ENCODE measurements around the gene TRUB2.
"Not testable (repeated sequence)": the region's sequence is repeated elsewhere in the genome, so short reads cannot be mapped to it uniquely, and the experiment has no call there.

The TRUB2 gene

GRCh38 chr9:128340691-128341434 is 18.6 kb upstream of the TRUB2 start:
- DNase-seq (ENCODE audit: low spot score): peak; percentile 24

DNA sequence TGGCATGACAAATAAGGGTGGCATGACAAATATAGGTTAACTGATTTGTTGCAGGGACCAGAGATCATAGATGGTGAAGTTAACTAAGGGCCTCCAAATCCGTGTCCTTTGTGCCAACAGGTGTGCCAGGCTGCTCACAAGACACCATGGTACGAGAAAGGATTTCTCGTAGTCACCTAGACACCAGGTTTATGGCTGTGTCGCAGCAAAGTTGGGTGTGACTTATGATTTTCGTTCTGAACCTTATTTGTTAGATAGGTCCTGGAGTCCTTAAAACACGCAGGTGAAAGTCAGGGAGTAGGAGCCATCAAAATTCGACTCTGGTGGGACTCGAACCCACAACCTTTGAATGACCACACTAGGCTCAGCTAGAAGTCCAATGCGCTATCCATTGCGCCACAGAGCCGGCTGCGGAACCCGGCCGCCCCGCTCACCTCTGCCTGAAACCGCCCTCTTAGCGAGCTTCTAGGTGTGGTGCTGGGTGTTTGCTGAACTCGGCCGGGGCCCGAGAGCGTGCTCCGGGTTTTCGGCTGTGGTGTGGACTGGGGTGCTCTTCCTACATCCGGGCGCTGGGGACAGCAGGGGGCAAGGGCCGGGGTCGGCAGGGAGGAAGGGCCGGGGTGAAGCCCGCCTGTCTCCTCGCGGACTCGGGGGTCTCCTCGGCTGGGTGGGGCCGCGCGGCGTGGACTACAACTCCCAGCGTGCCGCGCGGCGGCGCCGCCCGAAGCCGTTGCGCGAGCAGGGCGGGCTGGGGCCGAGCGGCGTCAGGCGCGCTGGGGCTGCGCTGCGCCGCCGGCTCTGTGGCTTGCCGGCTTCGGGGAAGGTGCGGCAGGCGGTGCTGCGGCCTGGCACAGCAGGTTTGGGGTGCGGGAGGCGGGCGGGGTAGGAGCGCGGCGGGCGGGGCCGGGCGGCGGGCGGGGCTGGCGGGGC is 17.8 kb upstream of the TRUB2 start, which contains the start of gene SLC27A4:
TSS of gene SLC27A4 (plus strand) at position 767 of the 930 bp plus-strand sequence. CDS start 2,606 bp downstream, outside the sequence.
- DNase-seq (ENCODE audit: low spot score): peak; percentile 89

DNA sequence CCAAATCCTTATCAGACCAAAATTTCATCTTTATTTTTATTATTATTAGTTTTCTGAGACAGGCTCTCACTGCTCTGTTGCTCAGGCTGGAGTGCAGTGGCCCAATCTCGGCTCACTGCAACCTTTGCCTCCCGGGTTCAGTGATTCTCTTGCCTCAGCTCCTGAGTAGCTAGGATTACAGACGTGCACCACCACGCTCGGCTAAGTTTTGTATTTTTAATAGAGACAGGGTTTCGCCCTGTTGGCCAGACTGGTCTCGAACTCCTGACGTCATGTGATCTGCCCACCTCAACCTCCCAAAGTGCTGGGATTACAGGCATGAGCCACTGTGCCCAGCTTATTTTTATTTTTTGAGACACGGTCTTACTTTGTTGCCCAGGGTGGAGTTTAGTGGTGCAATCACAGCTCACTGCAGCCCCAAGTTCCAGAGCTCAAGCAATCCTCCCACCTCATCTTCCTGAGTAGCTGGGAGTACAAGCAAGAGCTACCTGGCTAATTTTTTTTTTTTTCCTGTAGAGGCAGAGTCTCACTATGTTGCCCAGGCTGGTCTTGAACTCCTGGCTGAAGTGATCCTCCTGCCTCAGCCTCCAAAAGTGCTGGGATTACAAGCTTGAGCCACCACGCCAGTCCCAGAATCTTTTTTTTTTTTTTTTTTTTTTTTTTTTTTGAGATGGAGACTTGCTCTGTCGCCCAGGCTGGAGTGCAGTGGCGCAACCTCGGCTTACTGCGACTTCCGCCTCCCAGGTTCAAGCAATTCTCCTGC is 16.8 kb upstream of the TRUB2 start:
- not testable (repeated sequence) for DNase-seq (ENCODE audit: low spot score)

GRCh38 chr9:128337936-128338335 is 15.7 kb upstream of the TRUB2 start:
- no peak for DNase-seq (ENCODE audit: low spot score)

DNA sequence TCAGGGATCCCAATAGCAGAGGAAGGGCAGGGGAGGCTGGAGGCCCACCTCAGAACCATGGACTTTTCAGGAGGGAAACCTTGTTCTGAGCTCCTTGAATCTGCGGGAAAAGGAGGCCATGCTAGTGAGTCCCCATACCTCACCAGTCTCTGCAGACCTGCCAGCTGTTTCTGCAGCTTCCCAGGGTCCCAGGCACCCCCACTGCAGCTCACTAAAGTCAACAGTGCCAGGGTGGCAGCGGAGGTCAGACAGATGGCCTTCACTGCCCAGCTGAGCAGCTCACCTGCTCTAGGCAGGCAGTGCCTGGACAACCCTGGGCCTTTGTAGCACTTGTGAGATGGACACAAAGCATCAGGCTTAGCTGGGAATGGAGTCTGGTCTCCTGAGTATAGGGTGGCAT is 13.7 kb upstream of the TRUB2 start:
- no peak for DNase-seq (ENCODE audit: low spot score)

DNA sequence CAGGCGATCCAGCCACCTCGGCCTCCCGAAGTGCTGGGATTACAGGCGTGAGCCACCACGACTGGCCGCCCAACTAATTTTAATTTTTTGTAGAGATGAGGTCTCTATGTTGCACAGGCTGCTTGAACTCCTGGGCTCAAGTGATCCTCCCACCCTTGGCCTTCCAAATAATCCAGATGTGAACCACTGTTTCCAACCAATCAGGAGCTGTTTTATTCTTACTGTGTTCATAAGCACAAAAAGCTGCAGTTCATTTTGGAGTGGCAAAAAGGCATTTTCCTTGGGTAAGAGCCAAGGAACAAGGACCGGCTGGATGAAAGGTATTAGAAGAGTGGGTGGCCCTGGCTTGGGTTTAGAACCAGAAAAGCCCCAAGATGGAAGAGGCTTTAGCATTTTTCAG is 12.9 kb upstream of the TRUB2 start:
- DNase-seq (ENCODE audit: low spot score): no peak

DNA sequence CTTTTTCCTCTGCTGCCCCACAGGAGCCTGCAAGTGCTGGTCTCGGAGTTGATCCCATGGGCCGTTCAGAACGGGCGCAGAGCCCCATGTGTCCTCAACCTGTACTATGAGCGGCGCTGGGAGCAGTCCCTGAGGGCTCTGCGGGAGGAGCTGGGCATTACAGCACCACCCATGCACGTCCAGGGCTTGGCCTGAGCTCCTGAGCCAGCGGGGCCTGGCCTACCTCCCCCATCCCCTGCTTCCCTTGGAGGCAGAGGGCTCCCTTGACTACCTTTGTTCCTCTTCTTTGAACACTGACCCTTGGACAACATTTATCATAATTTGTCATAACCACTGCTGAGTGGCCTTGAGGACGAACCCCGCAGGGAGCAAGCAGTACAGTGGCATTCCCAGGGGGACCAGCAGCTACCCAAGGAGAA is 11.2 kb upstream of the TRUB2 start:
- no peak for DNase-seq (ENCODE audit: low spot score)

GRCh38 chr9:128325629-128326028 is 3.4 kb upstream of the TRUB2 start:
- no peak for DNase-seq (ENCODE audit: low spot score)

- DNase-seq (ENCODE audit: low spot score): no peak
Measured at GRCh38 chr9:128324401-128324800, 2.2 kb upstream of the TRUB2 start.

DNA sequence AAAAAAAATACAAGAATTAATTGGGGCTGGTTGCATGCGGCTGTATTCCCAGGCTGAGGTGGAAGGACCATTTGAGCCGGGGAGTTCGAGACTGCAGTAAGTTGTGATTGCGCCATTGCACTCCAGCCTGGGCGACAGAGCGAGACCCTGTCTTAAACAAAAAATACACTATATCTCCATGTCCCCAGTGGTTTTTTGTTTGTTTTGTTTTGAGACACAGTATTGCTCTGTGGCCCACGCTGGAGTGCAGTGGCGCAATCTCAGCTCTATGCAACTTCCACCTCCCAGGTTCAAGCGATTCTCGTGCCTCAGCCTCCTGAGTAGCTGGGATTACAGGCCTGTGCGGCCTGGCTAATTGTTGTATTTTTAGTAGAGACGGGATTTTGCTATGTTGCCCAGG is 1.5 kb upstream of the TRUB2 start:
- DNase-seq (ENCODE audit: low spot score): no peak

- DNase-seq (ENCODE audit: low spot score): peak; percentile 22
Measured at GRCh38 chr9:128323212-128323730, 1.0 kb upstream of the TRUB2 start.

DNA sequence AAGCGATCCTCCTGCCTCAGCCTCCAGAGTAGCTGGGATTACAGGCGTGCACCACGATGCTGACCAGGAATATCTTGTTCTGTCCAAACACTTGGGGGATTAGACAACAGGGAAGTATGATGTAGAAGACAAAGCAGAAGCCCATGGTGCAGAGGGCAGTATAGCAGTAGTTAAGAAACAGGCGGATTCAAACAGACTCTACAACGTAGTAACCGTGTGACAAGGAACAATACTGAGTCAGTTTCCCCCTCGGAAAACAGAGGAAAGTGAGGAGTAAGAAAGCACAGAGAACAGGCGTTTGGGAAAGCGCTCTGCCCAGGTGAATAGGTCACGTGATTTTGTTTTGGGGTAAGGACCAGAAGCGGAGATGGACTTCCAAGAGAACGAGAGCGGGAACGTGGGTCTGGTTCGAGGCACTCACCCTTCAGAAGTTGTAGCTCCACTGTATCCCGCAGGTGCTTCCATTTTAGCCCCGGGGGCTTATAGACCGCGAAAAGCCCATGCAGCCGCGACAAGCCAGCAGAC is 306 bp downstream of the TRUB2 start:
- no peak for DNase-seq (ENCODE audit: low spot score)

DNA sequence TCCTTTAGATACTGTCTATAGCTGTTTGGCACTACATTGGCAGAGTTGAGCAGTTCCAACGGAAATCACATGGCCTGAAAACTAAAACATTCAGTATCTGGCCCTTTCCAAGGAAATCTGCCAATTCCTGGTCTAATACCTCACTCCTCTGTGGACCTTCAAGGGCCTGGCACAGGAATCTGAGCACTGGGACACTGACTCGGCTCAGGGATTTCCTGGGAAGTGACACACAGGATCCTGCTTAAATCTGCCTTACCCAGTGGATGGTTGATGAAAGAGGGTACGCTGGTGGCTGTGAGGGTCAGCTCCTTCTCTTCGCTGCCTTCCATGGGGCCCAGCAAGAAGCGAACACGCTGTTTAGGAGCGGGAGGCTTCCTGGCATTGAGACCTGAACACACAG is 904 bp downstream of the TRUB2 start:
- DNase-seq (ENCODE audit: low spot score): no peak

- no peak for DNase-seq (ENCODE audit: low spot score)
Measured at GRCh38 chr9:128317629-128318028, 4.6 kb downstream of the TRUB2 start.

DNA sequence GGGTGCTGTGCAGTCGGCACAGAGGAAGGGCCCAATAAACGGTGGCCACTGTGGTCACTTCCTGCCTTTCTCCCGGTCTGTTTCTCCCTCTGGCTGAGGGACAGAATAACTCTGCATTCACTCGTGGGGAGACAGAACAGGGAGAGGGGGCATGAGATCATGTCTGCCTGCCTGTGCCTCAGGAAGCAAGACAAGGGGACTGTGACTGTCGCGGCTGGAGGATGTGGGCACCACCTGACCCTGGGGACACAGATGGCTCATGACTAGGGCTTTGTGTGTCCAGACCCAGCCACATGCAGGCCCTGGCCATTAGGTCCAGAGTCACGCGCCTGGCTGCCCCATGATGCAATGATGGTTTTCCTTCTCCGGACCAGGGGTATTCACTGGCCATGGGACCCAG is 5.8 kb downstream of the TRUB2 start:
- DNase-seq (ENCODE audit: low spot score): no peak

DNA sequence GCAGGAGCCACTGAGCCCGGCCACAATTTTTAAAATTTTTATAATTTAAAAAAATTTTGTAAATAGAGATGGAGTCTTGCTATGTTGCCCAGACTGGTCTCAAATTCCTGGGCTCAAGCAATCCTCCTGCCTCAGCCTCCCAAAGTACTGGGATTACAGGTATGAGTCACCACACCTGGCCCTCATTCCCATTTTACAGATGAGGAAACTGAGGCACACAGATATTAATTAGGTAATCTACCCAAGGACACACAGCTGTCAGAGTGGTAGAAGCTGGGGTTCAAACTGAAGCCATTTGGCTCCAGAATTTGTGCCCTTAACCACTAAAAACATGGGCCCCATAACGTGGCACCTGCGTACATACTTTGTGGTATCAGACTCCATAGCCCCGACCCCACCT is 7.5 kb downstream of the TRUB2 start:
- DNase-seq (ENCODE audit: low spot score): no peak

GRCh38 chr9:128310461-128310860 is 11.8 kb downstream of the TRUB2 start:
- no peak for DNase-seq (ENCODE audit: low spot score)

GRCh38 chr9:128309551-128309950 is 12.7 kb downstream of the TRUB2 start:
- no peak for DNase-seq (ENCODE audit: low spot score)

GRCh38 chr9:128304971-128305288 is 17.3 kb downstream of the TRUB2 start:
- no peak for DNase-seq (ENCODE audit: low spot score)

- no peak for DNase-seq (ENCODE audit: low spot score)
Measured at GRCh38 chr9:128304136-128304970, 17.9 kb downstream of the TRUB2 start.

All from SW480 (cell line).